ENCODE data around the gene AKR7A3. TPM values are rescaled to one million over a fixed set of nuclear protein-coding genes. Genes with fewer than 3 reads are reported as not detected.
A peak's percentile ranks its signal among the peaks of the same experiment; 100 is the strongest.

Gene AKR7A3
- total RNA-seq, 1 donor from 2014 or later = 4.6 TPM

DNA sequence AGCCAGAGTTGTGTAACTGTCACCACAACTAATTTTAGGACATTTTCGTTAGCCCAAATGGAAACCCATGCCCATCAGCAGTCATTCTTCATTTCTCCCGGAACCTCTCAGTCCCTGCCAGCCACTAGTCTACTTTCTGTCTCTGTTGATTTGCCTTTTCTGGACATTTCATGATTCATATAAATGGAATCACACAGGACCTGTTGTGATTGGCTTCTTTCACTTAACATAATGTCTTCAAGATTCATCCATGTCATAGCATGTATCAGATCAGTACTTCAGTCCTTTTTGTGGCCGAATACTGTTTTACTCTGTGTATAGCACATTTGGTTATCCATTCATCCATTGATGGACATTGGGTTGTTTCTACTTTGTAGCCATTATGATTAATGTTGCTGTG is 30.6 kb upstream of the AKR7A3 start:
- H3K4me3 Mint-ChIP-seq = no peak overlapping the region
- H3K4me1 Mint-ChIP-seq (ENCODE audit: unreplicated experiment) = no peaks in the 10 kb centered on the region
- H3K27me3 Mint-ChIP-seq = no peaks in the 10 kb centered on the region
- DNase-seq (ENCODE audit: extremely low spot score, unreplicated experiment) = no peak
- H3K36me3 Mint-ChIP-seq = peaks cover 10% of the 10 kb centered on the region
- no peaks in the 10 kb centered on the region for H3K9me3 Mint-ChIP-seq
- no peak overlapping the region for H3K27ac Mint-ChIP-seq
- no peak for TF ChIP-seq CTCF (conservative IDR thresholded peaks at IDR 0.05)

DNA sequence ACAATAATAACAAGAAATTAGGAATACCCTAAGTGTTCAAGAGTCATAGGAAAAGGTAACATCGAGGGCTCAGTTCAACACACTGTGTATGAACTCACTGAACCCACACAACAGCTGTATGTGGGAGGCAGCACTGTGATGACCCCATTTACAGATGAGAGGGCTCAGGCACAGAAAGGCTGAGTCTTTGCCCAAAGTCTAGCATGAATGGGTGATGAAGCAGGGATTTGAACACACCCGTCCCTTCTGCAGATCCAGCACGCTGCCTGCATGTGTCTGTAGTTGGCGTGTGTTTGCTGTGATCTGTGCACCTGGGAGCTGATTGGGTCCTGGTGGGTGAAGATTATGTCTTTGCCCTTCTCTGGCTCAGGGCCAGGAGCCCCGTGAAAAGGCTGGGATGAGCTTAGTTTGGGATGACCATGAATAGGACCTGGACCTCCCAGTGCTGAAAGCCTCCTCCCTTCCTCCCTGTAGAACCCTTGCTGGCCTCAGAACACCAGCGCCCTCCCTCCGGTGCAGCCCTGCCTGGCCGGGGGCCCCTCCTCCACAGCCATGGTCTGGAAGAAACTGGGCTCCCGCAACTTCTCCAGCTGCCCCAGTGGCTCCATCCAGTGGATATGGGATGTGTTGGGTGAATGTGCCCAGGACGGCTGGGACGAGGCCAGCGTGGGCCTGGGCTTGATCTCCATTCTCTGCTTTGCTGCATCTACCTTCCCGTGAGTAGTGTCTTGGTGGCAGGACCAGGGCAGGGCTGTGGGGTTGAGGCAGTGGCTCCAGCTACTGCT is 28.7 kb upstream of the AKR7A3 start:
- Mint-ChIP-seq H3K4me1 (ENCODE audit: unreplicated experiment) (peaks cover 7% of the 10 kb centered on the region), H3K27ac (no peak overlapping the region), H3K27me3 (no peaks in the 10 kb centered on the region), H3K9me3 (no peaks in the 10 kb centered on the region), H3K4me3 (no peak overlapping the region), H3K36me3 (peaks cover 10% of the 10 kb centered on the region)
- no peak for TF ChIP-seq CTCF (conservative IDR thresholded peaks at IDR 0.05)
- no peak for DNase-seq (ENCODE audit: extremely low spot score, unreplicated experiment)

- H3K27ac Mint-ChIP-seq = no peak overlapping the region
- peaks cover 10% of the 10 kb centered on the region for H3K36me3 Mint-ChIP-seq
- TF ChIP-seq CTCF (conservative IDR thresholded peaks at IDR 0.05) = no peak
- no peaks in the 10 kb centered on the region for H3K27me3 Mint-ChIP-seq
- DNase-seq (ENCODE audit: extremely low spot score, unreplicated experiment) = no peak
- H3K4me3 Mint-ChIP-seq = peak overlapping the region; percentile 17
- no peaks in the 10 kb centered on the region for H3K9me3 Mint-ChIP-seq
- peaks cover 14% of the 10 kb centered on the region for H3K4me1 Mint-ChIP-seq (ENCODE audit: unreplicated experiment)
Observed at GRCh38 chr1:19315378-19316198, 27.0 kb upstream of the AKR7A3 start.

- no peak for TF ChIP-seq CTCF (conservative IDR thresholded peaks at IDR 0.05)
- H3K27ac Mint-ChIP-seq = peak overlapping the region; percentile 72
- H3K4me3 Mint-ChIP-seq = peak overlapping the region; percentile 87
- no peaks in the 10 kb centered on the region for H3K9me3 Mint-ChIP-seq
- peaks cover 9% of the 10 kb centered on the region for H3K36me3 Mint-ChIP-seq
- peaks cover 15% of the 10 kb centered on the region for H3K4me1 Mint-ChIP-seq (ENCODE audit: unreplicated experiment)
- DNase-seq (ENCODE audit: extremely low spot score, unreplicated experiment) = no peak
- no peaks in the 10 kb centered on the region for H3K27me3 Mint-ChIP-seq
Observed at GRCh38 chr1:19313961-19314882, 25.7 kb upstream of the AKR7A3 start.

- TF ChIP-seq CTCF (conservative IDR thresholded peaks at IDR 0.05) = no peak
- no peak for DNase-seq (ENCODE audit: extremely low spot score, unreplicated experiment)
- H3K36me3 Mint-ChIP-seq = peaks cover 10% of the 10 kb centered on the region
- H3K27me3 Mint-ChIP-seq = no peaks in the 10 kb centered on the region
- H3K4me3 Mint-ChIP-seq = peak overlapping the region; percentile 87
- H3K4me1 Mint-ChIP-seq (ENCODE audit: unreplicated experiment) = peaks cover 20% of the 10 kb centered on the region
- H3K27ac Mint-ChIP-seq = peak overlapping the region; percentile 72
- H3K9me3 Mint-ChIP-seq = no peaks in the 10 kb centered on the region
Observed at GRCh38 chr1:19313636-19313959, 25.0 kb upstream of the AKR7A3 start.

Measured in type B pancreatic cell (in vitro differentiated cells).